A172 (cell line): Measurements from ENCODE around the gene WDR54. TPM values are rescaled to one million over a fixed set of nuclear protein-coding genes. Genes with fewer than 3 reads are reported as not detected.
"Not testable (repeated sequence)": the region's sequence is repeated elsewhere in the genome, so short reads cannot be mapped to it uniquely, and the experiment has no call there.

Experiments
- DNase-seq: peaks from one replicate; pipeline ENCODE4 v3.0.0-alpha.2; 2015; ENCODE audit warnings: low spot score
- total RNA-seq: library from RNA; depleted of rRNA; stranded (reverse); fragments of >200 nt; shearing (Covaris generic); gene quantifications from 2 replicates; pipeline ENCODE4 v1.2.3, GENCODE V29; 2014

WDR54 gene
- total RNA-seq, 1 experiment from 2014 or later: 84.5 TPM

- no peak for DNase-seq
These were observed 35.6 kb downstream of the WDR54 start for GRCh38 chr2:74457129-74457548.

DNA sequence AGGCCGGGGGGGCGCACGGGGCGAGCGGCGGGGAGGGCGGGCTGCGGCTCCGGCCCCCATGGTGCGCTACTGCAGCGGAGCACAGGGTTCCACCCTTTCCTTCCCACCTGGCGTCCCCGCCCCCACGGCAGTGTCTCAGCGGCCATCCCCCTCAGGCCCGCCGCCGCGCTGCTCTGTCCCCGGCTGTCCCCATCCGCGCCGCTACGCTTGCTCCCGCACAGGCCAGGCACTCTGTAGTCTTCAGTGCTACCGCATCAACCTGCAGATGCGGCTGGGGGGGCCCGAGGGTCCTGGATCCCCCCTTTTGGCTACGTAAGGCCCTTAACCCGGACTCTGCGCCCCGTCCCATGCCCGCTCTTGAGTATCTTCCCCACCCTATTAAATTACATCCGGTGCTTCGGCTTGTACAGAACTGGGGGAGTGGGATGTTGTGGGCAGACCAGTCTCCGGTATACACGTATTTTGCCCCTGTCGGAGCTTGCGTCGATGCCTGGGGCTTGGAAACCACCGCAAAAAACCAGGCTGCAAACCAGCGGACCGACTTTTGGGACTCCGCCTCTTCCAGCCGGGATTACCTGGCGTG lies 36.1 kb downstream of the WDR54 start:
- DNase-seq: no peak

GRCh38 chr2:74458132-74458937 lies 36.8 kb downstream of the WDR54 start, which contains the start of gene WBP1:
Gene WBP1, plus strand, starts transcription at chr2:74458438. Its CDS starts 165 bp downstream, at chr2:74458603.
- DNase-seq: peak; percentile 100

DNA sequence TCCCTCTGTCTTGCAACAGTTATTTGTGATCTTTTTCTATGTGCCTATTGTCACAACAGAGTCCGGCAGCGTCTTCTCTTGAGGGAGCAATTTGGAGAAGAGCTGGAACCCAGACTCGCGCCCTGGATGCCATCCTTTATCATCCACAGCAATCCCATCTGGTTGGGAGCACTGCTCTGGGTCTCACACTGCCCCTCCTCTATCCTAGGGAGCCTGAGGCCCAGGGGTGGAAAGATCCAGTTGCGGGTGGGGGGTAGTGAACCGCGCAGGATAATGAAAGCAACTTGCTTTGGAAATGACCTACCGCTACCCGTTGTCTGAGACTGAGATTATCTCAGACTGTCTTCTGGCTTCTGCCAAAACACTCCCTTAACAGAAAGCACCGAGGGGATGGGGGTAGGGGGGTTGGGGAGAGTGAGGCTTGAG lies 37.4 kb downstream of the WDR54 start:
- DNase-seq: no peak

- not testable (repeated sequence) for DNase-seq
These were observed 38.1 kb downstream of the WDR54 start for GRCh38 chr2:74459503-74460118.

- not testable (repeated sequence) for DNase-seq
These were observed 38.7 kb downstream of the WDR54 start for GRCh38 chr2:74460187-74460586.

DNA sequence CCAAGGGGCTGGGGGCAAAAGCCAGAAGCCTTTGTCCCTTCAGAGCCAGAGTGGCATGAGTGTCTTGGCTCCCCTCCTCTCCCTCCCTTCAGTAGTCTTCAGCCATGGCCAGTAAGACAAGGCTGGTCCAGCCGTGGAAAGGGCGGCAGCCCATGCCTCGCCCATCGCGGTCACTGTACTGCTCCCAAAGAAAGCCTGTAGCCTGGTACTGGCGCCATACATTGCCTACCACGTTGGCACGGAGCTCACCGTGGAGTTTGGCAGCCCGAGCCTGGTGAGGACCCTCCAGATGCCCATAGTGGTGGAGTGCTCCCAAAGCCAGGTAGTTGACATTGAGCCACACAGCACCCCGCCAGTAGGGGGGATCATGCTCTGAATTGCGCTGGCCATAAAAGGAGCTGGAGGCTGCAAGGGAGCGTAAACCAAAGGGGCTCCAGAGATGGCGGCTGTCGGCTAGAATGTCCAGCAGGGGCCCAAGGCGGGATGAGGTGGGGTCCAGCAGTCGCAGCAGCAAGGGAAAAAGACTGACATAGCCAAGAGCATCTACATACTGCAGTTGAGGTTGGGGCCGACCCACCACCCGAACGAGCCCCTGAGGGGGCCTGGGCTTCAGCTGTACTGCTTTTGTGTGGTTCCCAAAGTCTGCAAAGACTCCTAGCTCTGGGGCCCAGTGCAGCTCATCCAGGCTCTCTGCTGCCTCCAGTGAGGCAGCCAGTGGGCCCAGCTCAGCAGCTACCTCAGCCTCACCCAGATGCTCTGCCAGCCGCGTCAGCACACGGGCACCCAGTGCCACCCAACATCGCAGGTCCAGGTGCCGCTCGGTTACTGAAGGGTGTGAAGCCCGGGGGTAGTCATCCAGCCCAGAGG lies 39.9 kb downstream of the WDR54 start:
- no peak for DNase-seq

DNA sequence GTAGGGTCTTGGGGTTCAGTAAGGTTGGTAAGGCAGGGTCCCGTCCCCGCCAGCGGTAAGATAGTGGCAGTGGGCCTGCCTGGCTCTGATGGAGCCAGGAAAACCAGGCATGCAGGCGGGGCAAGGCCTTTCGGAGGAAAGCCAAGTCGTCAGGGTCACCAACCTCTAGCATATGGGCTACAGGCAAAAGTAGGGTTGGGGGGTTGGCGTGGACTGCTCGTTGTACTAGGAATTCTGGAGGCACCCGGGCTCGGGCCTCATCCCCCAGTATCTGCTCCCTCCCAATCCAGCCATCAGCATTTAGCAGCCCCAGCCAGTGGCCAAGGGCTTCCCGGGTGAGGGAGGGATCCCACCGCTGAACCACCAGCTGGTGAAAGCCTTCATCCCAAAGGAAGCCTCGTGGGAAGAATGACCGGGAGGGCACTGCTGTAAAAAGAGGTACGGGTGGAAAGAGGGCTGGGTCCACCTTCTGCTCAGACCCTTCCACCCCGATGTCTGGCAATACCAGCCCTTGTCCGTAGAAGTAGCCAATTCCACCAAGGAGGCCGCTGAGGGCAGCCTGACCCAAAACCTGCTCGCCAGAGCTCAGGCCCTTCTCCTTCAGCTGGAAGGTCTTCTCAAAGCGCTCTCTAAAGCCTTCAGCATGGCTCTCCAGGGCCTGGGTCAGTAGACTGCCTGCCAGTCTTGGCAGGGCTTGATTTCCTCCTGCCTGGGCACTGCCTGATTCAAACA lies 40.7 kb downstream of the WDR54 start:
- DNase-seq: no peak

DNA sequence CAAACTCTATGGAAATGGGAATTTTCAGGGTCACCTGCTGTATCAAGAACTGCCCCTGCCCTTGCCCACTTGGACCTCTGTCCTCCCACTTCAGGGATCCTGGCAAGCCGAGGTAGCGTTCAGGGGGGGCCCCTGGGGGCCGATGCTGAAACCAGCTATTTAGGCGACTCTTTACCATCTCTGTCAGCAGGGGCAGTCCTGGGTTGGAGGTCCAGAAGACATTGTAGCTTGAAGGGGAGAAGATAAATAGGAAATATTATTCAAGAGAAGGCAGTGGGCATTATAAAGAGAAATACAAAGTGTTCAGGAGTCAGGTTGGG lies 41.2 kb downstream of the WDR54 start:
- DNase-seq: no peak

DNA sequence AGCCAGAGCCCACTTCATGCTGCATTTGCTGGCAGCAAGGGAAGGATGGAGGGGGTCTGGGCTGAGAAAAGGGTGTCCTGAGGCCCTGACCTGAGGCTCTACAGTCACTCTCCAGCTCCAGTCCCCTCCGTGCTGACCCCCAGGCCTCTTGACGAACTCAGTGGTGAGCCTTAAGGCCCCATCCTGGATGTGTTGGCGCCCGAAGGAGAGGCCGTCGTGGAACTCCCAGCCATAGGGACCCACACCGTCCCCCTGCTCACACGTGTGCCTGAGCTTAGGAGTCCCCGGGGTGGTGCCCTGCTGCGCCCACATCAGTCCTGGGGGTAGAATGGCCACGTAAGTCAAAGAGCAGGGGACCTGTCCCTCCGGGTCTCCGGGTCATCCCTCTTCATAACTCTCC lies 42.9 kb downstream of the WDR54 start:
- DNase-seq: no peak

GRCh38 chr2:74470742-74471141 lies 49.2 kb downstream of the WDR54 start:
- not testable (repeated sequence) for DNase-seq

DNA sequence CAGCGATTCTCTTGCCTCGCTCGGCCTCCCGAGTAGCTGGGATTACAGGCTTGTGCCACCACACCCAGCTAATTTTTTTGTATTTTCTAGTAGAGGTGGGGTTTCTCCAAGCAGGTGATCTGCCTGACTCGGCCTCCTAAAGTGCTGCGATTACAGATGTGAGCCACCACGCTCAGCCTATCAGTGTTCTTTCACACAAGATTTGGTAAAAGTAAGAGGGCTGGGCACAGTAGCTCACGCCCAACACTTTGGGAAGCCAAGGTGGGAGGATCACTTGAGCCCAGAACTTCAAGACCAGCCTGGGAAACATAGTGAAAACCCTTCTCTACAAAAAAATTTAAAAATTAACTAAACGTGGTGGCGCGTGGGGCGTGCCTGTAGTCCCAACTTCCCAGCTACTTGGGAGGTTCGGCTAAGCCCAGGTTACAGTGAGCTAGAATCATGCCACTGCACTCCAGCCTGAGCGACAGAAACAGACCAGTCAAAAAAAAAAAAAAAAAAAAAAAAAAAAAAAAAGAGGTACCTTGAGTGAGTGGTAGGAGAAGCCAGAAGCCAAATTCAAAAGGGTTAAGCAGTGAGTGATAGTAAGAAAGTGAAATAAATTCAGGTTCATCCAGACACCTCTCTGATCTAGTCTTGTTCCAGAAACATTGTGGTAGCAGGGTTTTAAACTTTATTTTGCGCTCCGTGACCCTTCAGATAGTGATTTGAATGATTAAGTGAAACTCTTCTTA lies 50.0 kb downstream of the WDR54 start:
- DNase-seq: no peak

- peak; percentile 79 for DNase-seq
These were observed 50.8 kb downstream of the WDR54 start, which contains the start of gene MRPL53 for GRCh38 chr2:74472086-74472944. Gene MRPL53, minus strand, starts transcription at chr2:74472680. Its CDS starts 20 bp downstream, at chr2:74472660.

- no peak for DNase-seq
These were observed 51.4 kb downstream of the WDR54 start for GRCh38 chr2:74472945-74473258.

- DNase-seq: no peak
These were observed 53.0 kb downstream of the WDR54 start for GRCh38 chr2:74474481-74474880.

- DNase-seq: no peak
These were observed 53.4 kb downstream of the WDR54 start for GRCh38 chr2:74474899-74475298.
